GM19397 (cell line): ENCODE data around the gene SPRTN.
A peak's percentile ranks its signal among the peaks of the same experiment; 100 is the strongest.
"Not testable (repeated sequence)": the region's sequence is repeated elsewhere in the genome, so short reads cannot be mapped to it uniquely, and the experiment has no call there.

ENCODE experiments used
- ATAC-seq: cut with Tn5 transposase; IDR thresholded peaks from one replicate; pipeline ENCODE4 v1.9.1; 2021; ENCODE audit warnings: mild to moderate bottlenecking, moderate library complexity; ENCODE audit not compliant: unreplicated experiment

Gene SPRTN

DNA sequence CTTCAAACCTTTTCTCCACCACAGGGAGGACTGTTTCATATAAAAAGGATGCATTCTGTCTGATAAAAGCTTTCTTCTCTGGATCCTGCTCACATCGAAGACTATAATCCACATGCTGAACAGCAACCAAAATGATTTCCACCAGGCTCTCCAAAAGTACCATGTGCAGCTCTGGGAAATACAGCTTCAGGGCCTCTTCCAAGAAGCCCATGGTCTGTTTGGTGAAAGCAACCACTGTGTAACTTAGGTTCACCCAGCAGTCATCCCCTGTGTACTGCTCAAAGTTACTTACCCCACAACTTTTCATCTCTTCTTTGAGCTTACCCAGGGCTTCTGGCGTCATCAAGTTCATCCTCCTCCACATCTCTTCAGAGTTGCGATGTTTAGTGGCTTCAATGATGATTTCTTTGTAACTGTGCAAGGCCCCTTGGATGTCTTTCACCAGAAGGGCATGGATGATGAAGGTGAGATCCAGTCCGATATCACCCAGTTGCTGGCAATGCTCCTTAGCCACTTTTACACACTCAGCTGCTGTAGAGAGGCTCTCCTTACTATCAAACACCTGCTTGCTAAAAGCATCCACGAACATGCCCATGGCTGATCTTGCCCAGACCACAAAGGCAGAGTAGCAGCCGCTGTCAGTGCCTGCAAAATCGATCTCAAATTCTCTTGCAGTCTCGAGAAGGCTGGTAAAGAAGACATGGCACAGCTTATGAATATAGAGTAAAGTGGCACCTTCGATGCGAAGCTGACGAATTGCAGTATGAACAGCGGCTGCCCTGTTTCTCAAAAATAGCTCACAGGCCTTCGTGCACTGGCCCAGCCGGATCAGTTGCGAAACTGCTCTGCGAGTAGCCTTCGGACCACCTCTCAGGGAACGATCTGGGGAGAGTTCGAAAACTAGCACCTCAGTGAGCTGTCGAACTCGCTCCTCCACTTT, 2.2 kb upstream of the SPRTN start:
- no peak for ATAC-seq

DNA sequence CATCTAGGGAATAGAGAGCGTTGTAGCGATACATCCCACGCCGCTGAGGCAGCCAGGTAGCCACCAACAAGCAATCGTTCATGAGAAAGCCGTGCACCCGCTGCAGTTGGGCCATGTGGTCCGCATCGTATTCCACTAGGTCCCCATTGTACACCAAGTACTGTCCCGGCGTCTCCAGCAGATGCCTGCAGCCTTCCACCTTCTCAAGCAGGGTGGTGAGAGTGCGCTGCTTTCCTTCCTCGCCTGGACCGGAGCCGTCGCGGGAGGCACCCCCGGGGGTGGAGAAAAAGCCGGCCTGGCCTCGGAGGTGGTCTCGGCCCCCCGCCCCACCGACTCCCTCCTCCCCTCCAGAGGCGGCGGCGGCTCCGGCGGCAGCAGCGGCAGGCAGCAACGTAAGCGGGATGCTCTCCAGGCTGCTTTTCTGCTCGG, 1.0 kb upstream of the SPRTN start:
- peak; percentile 4 for ATAC-seq

DNA sequence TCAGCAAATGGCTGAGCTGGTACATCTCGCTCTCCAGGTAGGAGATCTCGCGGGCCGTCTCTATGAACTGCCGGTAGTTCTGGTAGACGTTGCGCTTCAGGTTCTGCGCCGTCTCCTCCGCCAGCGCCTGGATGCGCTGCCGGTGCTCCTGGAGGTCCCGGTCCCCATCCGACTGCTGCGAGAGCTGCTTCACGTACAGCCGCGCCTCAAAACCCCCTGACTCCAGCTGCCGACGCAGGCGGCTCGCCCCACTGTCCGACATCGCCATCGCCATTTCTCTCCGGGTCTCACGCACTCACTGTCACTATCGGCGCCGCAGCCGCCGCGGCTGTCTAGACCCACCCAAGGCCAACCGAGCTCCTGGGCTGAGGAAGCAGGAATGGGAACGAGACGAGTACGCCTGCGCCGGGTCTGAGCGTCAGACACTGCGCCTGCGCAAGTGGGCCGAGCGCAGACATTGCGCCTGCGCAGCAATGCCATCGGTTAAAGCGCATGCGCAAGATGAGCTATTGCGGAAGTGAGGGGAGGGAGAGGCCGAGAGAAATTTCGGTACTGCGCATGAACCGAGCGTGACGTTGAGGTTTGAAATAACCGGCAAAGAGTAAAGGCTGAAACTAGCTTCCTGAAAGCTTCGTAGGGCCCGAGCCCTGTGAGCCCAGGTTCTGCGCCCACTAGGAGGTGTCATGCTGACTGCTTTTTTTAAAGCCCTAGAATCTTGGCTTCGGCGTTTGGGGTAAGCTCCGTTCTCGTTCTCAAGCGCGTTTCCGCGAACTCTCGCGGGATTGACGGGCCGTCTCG, 422 bp upstream of the SPRTN start, which contains the start of gene EXOC8:
TSS of gene EXOC8 (minus strand) at position 381 of the 798 bp plus-strand sequence. CDS start at position 274, 107 bp downstream.
- ATAC-seq: peak; percentile 79

DNA sequence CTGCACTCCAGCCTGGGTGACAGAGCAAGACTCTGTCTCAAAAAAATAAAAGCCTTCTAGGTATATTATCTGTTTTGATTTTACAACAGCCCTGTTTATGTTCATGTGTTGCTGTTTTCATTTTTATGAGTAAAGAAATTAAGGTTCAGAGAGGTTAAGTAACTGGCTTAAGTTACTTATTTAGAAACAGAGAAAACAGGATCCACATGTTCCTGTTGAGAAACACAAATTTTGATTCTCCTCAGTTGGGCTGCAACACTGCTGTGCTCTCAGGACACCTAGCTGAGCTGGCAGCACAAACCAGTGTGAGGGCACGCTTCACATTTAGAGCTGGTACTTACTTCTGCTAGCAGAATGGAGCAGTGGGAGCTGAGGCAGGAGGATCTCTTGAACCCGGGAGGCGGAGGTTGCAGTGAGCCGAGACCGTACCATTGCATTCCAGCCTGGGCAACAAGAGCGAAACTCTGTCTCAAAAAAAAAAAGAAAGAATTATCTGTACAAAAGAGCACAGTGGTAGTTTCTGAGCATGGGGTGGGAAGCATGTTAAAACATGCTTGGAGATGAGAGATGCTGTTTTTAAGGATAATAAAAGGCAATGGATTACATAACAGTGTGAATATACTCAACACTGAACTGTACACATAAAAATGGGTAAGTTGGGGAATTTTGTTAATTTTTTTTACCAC, 2.4 kb downstream of the SPRTN start:
- no peak for ATAC-seq

DNA sequence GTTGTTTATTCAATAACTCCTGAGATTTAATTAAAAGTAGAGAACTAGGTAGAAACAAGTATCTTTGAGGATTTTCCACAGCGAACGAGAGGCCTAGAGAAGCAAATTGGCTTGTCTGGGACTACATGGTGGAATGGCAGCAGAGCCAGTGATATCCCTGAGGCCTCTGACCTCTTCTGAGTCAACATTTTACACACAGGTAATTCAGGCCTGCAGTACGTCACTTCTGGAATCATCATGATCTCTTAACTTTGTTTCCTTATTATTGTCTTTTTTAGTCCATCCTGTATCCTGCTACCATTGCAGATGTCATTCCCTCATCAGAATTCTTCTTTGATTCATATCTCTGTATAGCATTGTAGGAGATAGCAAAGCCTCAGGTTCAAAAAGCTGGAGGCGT, 9.9 kb downstream of the SPRTN start:
- ATAC-seq: no peak

DNA sequence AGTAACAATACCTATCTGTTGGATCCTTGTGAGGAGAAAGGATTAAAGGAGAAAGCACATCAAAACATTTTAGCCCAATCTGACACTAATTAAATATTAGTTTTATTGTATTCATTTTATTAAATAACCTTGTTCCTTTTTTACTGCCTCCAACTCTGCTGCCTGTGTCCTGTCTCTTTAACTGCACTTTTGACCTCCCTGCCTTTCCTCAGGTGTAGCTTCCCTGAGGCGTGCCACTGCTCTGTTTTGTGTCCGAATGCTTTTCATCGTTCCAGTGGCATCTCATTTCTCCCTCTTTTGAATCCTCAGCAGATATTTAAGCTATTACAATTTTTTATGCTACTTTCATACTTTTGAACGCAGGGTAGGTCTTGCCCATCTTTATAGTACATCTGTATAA, 10.3 kb downstream of the SPRTN start:
- no peak for ATAC-seq

DNA sequence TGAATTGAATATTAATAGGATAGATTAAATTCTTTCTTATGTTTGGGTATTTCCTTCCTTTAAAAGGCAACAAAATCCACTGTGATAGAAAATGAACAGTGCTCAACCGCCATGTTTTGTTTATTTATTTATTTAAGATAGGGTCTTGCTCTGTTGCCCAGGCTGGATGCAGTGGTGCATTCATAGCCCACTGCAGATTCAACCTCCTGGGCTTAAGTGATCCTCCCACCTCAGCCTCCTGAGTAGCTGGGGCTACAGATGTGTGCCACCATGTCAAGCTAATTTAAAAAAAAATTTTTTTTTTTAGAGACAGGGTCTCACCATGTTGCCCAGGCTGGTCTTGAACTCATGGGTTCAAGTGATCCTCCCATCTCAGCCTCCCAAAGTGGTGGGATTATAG, 10.8 kb downstream of the SPRTN start:
- ATAC-seq: not testable (repeated sequence)

DNA sequence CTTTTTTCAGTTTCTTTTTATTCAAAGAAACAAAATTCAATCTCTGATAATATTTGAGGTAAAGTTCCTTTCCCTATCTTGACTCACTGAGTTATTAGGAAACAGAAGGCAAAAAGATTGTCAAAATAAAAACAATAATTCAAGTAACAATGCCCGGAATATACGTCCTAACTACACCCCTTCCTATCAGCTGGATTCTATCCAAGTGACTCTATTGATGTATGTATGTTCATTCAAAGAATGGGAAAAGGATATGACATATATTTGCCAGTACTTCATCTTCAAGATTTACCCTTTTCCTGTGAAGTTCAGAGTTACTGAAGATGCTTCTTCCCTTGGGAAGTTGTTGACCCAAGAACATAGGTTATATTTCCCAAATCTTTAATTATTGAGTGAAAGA, 13.7 kb downstream of the SPRTN start:
- ATAC-seq: no peak

DNA sequence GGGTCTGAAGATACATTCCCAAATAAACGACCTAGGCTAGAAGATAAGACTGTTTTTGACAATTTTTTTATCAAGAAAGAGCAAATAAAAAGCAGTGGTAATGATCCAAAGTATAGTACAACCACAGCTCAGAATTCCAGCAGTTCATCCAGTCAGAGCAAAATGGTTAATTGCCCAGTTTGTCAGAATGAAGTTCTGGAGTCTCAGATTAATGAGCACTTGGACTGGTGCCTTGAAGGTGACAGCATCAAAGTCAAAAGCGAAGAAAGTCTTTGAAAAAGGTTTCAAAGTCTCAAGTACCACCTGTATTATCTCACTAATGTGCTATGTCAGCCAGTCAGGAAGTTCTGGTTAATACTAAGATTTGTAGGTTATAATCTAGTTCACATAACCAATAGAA, 15.0 kb downstream of the SPRTN start:
- no peak for ATAC-seq

DNA sequence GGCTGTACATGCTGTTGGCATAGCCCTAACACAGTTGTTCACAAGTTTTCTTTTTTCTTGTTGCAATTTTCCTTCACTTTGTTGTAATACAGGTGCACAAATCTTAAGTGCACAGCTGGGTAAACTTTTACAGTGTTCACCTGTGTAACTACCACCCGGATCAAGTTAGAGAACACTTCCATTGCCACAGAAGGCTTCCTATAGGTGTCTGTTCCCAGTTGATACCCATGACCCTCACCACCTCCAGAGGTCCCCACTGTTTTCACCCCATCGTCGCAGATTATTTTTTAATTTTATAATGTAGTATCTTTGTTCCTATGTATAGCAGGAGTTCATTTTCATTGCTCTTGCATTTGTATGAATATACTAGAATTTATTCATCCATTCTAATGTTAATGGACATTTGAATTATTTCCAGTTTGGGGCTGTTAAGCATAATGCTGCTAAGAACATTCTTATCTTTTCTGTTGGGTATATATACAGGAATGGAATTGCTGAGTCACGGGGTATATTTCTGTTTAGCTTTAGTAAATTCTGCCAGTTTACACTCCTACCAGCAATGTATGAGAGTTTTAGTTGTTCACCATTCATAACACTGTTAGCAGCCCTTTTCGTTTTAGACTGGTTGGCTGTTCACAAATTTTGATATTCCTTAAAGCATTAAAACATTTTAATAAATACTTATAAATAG, 16.4 kb downstream of the SPRTN start:
- no peak for ATAC-seq

DNA sequence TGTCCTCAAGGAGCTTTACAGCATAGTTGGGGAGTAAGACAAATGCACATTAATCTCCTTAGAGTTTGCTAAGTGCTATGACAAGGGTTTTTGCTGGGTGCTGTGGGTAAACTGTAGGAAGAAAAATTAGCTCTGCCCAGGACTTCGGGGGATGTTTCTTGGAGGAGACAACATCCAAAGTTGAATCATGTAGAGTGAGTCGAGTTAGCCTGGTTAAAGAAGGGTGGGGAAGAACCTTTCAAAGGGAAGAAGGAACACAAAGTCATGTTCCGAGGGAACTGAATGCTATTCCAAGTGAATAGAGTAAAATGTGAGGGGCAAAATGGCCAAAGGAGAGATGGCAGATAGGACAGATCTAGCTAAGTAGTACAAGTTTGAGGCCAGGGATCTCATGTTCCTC, 17.1 kb downstream of the SPRTN start:
- ATAC-seq: no peak

DNA sequence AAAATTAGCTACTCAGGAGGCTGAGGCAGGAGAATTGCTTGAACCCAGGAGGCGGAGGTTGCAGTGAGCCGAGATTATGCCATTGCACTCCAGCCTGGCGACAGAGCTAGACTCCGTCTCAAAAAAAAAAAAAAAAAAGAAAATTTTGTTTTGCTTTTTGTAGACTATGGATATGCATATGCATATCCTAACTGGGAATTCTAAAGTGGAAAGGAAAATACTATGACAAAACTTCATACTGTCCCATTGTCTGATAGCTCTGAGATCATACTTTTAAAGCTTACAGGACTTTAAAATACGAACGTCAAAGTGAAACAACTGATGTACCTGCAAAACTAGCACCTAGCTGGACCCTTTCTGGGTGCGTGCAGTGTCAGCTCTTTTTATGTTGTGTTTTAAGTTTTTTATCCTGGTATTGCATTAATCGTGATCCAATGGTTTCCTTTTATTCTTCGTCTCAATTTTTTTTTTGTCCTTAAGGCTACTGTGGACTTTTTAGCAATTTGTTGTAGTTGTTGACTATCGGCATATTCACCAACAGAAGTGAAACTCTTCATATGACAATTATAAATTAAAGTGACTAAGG, 19.2 kb downstream of the SPRTN start:
- no peak for ATAC-seq

DNA sequence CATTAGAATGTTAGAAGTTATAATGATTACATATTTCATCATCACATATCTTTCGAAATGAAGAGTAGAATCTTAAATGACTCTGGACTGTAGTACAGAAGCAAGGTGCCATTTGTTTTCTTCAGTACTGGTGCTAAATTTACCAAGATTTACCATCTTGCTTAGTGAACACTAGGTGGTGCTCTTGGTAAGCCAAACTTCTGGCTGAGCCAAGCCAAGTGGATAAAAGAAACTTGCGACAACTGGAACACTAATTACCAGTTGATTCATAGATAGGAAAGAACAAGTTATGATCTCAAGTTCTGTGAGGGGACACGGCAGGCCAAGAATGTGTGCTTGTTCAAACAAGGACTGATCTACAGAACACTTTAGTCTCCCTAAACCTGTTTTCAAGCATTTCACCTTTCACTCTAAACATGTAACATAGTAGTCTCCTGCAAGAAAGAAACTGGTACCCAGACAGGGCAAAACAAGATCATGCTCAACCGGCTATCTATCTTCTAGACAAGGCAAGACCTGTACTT, 19.8 kb downstream of the SPRTN start:
- ATAC-seq: peak; percentile 58

DNA sequence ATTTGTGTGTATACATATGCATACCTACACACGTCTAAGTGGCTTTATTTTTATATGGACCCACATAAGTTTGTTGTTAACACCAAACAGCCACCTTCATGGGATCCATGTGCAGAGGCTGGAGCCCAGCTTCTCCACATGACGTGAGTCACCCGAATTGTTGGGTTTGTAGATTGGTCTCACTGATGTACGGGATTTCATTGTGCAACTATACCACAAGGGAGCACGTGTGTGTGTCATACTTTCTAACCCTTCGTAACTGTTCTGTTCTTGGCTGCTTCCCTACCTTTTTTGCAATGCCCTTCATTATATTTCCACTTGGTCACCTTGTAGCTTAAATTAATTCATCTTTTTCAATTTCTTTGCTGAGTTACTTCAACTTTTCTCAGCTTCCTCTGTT, 21.0 kb downstream of the SPRTN start:
- ATAC-seq: no peak

DNA sequence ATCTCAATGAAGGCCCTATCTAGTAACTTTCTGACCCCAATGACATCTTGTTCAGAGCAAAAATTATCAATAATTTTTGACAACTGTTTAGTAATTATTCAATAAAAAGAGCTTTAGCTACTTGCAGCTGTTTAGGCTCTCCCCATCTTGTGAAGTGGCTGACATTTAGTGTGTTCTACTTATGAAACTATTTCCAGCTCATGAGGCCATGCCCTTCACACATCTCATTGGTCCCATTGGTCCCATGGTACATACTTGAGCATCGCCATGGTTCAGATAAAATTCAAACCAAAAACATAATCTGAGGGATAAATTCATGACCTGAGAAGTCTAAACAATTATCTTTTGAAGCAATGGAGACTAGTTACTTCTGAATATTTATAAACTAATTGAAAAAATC, 24.2 kb downstream of the SPRTN start:
- no peak for ATAC-seq

DNA sequence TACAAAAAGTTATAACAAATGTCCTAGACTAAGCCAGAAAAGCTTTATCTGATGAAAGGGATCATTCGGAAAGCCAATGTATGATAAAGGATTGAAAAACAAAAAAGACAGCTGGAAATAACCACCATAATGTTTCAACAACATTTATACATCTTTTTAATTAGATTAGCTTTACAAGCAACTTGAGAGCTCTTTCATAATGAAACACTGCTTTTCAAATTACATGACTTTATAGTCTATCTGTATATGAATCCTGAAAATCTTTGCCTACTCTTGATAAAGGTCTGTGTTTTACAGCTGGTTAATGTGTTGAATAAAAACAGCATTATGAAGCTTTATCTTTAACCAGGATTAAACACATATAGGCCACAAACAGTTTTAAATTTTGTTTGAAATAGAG, 25.5 kb downstream of the SPRTN start:
- no peak for ATAC-seq

DNA sequence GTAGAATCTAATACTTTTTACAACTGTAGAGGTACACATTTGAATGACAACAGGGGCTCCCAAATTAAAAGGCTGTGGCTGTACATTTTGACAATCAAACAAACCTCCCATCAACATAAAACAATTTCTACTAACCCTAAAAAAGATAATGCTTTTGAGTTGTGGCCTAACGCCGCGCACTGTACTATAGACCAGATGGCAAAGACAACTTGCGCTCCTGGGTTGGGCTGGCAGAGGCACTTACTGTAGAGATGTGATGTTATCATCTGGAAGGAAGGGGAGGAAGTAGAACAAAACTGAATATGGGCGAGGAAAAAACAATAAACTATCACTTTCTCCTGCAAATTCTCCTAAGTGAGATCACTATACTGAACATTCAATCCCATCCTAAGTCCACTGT, 26.1 kb downstream of the SPRTN start:
- no peak for ATAC-seq

DNA sequence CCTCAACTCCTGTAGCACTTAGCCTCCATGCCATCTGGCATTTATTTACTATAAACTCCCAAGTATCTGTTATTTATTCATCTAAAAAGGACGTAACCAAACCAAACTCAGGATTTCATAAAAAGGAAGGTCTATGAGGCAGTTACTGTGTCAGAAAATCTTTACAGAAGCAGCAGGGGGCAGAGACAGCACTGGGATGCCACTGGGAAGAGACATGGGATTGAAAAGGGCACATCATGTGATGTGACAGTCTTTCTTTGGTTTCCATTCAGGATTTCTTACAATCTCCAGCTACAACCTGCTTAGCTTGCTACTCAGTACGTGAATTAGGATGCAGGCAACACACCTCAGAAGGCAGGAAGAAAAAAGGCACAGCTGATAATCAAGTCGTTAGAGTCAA, 31.2 kb downstream of the SPRTN start:
- ATAC-seq: no peak

DNA sequence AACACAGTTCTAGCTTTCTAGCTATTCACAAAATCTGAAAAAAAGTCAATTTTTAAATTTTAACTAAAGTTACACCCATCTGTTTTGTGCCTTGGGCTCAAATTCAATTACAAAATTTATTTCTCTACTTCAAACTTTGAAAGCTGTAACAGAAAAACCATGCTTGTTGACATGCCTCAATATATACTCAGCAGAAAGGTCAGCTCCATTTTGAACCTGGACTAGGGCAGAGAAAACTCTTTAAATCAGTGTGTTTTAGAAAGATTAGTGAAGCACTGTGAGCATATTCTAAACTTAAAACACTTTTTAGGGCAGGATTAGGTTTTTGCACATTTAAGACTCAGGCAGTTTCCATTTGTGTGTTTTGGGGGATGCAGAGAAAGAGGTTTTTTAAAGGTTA, 34.4 kb downstream of the SPRTN start:
- no peak for ATAC-seq

DNA sequence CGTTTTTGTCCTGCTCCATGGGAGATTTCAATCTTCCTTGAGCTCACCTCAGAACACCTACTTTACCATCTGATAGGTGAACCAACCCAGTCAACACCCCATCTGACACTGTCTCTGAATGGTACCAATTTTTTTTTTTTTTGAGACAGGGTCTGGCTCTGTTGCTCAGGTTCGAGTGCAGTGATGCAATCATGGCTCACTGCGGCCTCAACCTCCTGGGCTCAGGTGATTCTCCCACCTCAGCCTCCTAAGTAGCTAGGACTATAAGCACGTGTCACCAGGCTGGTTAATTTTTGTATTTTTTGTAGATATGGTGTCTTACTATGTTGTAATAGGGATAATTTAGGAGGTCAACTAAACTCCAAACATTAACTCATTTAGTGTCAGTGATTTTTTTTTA, 36.3 kb downstream of the SPRTN start:
- ATAC-seq: no peak
